Activated naive CD8-positive, alpha-beta T cell (primary cell): ENCODE data around the gene IMMP2L.

Experiments used
- H3K27ac Mint-ChIP-seq: one replicate; pipeline ENCODE4 v1.8.0; 2021; ENCODE audit warnings: mixed read lengths
- H3K27me3 Mint-ChIP-seq: one replicate; pipeline ENCODE4 v1.8.0; 2021; ENCODE audit warnings: mixed read lengths
- H3K36me3 Mint-ChIP-seq: one replicate; pipeline ENCODE4 v1.8.0; 2021; ENCODE audit warnings: mixed read lengths
- H3K4me1 Mint-ChIP-seq: one replicate; pipeline ENCODE4 v1.8.0; 2021; ENCODE audit warnings: low read depth, mixed read lengths
- H3K4me3 Mint-ChIP-seq: one replicate; pipeline ENCODE4 v1.8.0; 2021; ENCODE audit warnings: mild to moderate bottlenecking, mixed read lengths
- H3K9me3 Mint-ChIP-seq: one replicate; pipeline ENCODE4 v1.8.0; 2021; ENCODE audit warnings: low read depth, mixed read lengths

IMMP2L gene

DNA sequence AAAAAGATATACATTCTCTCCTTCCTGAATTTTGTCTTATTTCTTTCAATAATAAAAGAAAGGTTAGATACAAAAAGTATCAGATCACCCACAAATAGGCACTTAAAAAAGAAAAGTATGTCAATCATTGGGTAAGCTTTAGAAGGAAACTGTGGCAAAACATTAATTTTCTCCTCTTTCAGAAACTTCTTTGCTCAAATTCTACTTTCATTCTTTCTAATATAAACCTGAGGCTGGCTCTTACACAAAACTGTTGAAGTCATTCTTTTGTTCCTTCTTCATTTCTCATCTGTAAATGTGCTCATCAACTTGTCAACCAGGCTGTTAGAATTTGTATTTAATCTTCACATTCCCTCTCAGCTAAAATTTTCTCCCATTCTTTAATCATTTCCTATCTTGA, 346.7 kb downstream of the IMMP2L start:
- no peaks in the 10 kb centered on the region for H3K4me1 Mint-ChIP-seq
- H3K27me3 Mint-ChIP-seq, result no peaks in the 10 kb centered on the region
- no peaks in the 10 kb centered on the region for H3K9me3 Mint-ChIP-seq
- H3K36me3 Mint-ChIP-seq, result peaks cover 13% of the 10 kb centered on the region
- H3K27ac Mint-ChIP-seq, result no peak overlapping the region
- no peak overlapping the region for H3K4me3 Mint-ChIP-seq

DNA sequence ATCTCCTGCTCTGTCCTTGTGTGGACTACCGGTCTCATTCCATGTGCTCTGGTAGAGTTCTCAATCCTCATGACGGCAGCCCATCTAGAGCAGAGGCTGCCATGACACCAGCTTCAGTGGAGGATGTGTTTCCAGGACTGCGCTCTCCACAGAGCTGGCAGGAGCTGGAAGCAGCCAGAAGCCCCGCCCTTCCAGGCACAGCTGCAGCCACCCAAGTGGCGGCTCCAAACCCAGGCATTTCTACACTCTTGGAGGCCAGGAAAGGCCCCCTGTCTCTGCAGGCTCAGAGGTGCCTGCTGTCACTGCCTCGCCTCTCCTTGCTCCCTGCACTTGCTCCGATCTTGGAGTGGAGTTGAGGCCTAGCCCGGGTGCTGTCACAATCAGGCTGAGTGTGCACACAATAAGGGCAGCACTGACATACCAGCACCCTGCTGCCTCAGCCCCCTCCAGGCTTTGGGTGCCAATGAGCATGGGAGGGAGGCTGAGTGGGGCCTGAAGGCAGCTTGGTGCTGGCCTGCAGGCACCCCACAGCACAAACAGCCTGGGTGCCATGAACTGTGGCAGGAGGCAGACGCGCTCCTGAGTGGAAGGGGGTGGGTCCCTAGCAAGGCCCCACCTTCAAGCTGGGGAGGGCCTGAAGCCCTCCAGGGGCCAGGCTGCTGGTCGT, 349.3 kb downstream of the IMMP2L start:
- peaks cover 15% of the 10 kb centered on the region for H3K36me3 Mint-ChIP-seq
- no peak overlapping the region for H3K4me3 Mint-ChIP-seq
- no peaks in the 10 kb centered on the region for H3K4me1 Mint-ChIP-seq
- H3K27me3 Mint-ChIP-seq, result no peaks in the 10 kb centered on the region
- no peaks in the 10 kb centered on the region for H3K9me3 Mint-ChIP-seq
- no peak overlapping the region for H3K27ac Mint-ChIP-seq

DNA sequence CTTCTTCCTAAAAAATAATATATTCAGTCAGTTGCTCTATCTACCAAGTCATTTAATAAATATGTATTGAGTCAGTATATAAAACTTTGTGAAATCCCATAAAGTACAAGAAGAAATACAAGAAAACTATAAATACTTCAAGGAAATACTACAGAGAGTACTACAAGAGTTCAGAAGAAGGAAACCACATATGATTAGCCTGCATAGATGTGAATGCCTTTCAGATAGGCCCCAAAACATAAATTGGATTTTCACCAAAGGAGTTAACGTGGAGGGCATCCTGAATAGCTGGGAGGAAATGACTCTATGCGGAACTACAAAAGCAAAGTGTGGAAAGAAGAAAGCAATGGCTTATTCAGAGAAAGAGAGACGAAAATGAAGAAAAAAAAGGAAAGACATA, 351.3 kb downstream of the IMMP2L start:
- Mint-ChIP-seq H3K27me3 (no peaks in the 10 kb centered on the region), H3K4me3 (no peak overlapping the region), H3K27ac (no peak overlapping the region), H3K9me3 (no peaks in the 10 kb centered on the region), H3K4me1 (no peaks in the 10 kb centered on the region), H3K36me3 (peaks cover 15% of the 10 kb centered on the region)

DNA sequence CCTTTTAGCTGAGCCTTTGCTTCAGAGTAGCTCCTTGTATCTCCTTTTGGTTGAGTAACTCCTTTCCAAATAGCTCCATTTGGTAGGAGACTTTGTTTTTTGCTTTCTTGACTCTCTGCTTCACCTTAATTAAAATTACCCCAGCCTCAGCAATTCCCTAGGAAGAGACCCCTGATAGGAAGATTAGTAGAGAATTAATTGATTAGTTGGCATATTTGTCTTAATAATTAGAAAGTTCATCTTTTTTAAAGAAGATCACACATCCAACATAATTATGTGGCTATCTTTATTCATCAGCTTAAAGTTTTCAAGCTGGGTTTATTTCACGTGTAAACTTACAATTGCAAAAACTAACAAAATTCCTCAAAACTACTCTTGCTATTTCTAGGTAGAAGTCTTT, 352.2 kb downstream of the IMMP2L start:
- Mint-ChIP-seq H3K9me3 (no peaks in the 10 kb centered on the region), H3K27ac (no peak overlapping the region), H3K27me3 (no peaks in the 10 kb centered on the region), H3K4me1 (no peaks in the 10 kb centered on the region), H3K4me3 (no peak overlapping the region), H3K36me3 (peaks cover 15% of the 10 kb centered on the region)

DNA sequence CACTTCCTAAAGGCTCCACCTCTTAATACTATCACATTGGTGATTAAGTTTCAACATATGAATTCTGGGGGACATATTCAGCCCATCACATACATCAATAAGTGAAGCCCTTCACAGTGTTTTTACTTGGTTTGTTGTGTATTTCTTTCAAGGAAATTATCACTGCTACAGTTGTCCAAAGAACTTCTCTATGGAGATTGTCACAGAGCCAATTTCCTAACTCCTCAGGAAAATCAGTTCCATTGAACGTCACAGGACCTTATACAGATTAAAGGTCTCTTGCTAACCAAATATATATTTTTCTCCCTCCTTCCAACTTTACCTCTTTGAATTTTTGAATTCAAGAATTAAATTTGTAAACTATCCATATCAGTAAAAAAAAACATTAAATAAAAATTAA, 357.0 kb downstream of the IMMP2L start:
- Mint-ChIP-seq H3K36me3 (peaks cover 19% of the 10 kb centered on the region), H3K27ac (no peak overlapping the region), H3K4me1 (no peaks in the 10 kb centered on the region), H3K27me3 (no peaks in the 10 kb centered on the region), H3K4me3 (no peak overlapping the region), H3K9me3 (peaks cover 15% of the 10 kb centered on the region)

DNA sequence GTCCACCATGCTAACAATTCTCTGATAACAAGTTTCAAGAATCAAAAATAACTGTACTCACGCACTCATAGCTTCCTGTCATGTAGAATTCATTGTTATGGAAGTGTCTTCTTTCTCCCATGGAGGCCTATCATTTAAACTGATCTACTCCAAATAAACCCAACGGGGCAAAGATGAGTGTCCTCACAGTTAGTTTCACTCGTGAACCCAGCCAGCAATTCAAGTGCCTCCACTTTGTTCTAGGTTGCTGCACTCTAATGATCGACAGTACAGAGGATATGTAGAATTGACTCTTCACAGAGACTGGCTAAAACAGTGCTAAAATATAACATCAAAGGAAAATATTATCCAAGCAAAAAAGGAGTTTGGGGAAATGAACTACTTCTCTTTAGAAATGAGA, 360.0 kb downstream of the IMMP2L start:
- Mint-ChIP-seq H3K9me3 (peaks cover 15% of the 10 kb centered on the region), H3K4me3 (no peak overlapping the region), H3K27ac (no peak overlapping the region), H3K36me3 (peaks cover 20% of the 10 kb centered on the region), H3K4me1 (peaks cover 7% of the 10 kb centered on the region), H3K27me3 (no peaks in the 10 kb centered on the region)

DNA sequence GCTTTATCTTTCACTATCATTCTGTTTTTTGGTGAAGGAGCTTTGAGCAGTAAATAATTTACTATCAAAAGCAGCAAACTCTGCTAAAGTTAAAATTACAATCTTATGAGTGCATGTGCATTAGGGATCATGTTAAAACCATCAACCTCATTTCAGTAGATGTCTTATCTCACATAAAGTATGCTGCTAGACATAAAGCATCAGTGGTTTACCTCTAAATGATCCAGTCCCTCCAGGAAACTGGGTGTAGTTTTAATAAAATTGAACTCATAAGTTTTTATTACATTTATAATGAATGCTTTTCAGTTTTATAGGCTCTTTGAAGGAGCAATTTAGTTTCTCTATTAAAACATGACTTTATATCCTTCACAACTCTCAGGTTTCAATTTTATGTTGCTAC, 362.6 kb downstream of the IMMP2L start:
- H3K27me3 Mint-ChIP-seq, result no peaks in the 10 kb centered on the region
- H3K4me3 Mint-ChIP-seq, result no peak overlapping the region
- no peak overlapping the region for H3K27ac Mint-ChIP-seq
- peaks cover 20% of the 10 kb centered on the region for H3K36me3 Mint-ChIP-seq
- H3K4me1 Mint-ChIP-seq, result peaks cover 7% of the 10 kb centered on the region
- H3K9me3 Mint-ChIP-seq, result peaks cover 15% of the 10 kb centered on the region

DNA sequence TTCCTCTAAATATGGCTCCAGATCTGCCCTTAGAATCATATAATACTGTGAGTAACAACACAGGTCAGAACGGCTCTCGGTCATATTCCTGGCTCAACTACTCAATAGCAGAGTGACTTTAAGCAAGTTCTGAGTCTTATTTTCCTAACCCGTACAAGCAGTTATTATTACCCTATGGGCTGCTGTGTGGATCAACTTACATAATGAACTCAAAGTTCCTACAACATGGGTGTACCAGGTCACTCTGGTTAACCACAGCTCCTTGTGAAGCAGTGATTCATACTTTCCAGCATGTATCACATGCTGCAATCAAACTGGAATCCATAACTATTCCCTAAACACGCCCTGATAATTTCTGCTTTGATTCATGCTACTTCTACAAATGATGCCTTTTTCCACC, 364.0 kb downstream of the IMMP2L start:
- Mint-ChIP-seq H3K4me1 (peaks cover 7% of the 10 kb centered on the region), H3K36me3 (peaks cover 18% of the 10 kb centered on the region), H3K4me3 (no peak overlapping the region), H3K27me3 (no peaks in the 10 kb centered on the region), H3K9me3 (peaks cover 10% of the 10 kb centered on the region), H3K27ac (no peak overlapping the region)

DNA sequence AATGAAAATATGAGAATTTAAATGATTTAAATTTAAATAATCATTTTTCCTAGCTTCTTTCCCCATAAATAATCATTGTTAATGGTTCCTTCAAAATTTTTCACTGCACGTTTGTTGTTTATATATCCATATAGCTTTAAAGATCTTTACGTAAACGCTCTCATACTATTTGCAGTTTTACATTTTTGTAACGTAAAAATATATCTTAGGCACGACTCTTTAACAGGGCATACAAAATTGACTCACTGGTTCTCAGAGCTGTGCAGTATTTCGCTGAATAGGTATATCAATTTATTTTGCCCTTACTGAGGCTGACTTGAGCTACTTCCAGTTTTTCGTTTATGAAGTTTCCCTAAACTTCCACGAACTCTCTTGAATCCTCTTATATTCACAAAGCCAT, 365.6 kb downstream of the IMMP2L start:
- no peaks in the 10 kb centered on the region for H3K27me3 Mint-ChIP-seq
- peaks cover 7% of the 10 kb centered on the region for H3K4me1 Mint-ChIP-seq
- H3K9me3 Mint-ChIP-seq, result no peaks in the 10 kb centered on the region
- no peak overlapping the region for H3K27ac Mint-ChIP-seq
- no peak overlapping the region for H3K4me3 Mint-ChIP-seq
- H3K36me3 Mint-ChIP-seq, result peaks cover 9% of the 10 kb centered on the region

DNA sequence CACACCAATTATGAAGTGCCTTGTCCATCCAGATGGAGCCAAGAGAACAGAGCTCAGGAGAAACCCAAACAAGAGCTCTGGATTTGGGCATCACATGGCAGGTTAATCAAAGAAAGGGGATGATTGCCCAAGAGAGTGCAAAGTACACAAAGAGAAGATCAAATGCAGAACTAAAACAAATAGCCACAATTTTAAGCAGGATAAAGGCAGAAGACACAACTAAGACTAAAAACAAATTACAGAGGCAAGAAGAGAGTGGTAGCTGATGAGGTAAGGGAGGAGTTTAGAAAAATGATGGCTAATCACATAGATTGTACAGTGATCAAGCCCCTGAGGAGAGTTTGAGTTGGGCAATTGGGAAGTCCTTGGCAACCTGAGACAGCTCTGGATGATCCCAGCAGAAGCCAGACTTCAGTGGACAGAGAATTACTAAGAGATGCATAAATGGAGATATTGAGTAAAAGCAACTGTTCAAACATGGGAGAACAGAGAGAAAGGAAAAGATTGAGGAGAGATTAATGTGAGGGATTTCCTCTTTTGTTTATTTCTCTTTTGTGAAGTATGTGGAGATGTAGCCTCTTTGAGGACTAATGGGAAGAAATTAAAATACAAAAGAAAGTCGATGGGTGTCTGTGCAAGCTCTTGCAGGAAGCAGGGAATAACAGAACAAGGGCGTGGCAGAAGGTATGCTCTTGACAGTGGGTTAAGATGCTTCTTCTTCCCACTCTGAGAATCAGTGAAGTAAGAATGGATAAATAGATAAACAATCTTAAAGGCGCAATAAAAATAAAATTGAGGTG, 369.5 kb downstream of the IMMP2L start:
- Mint-ChIP-seq H3K27ac (no peak overlapping the region), H3K9me3 (peaks cover 7% of the 10 kb centered on the region), H3K27me3 (no peaks in the 10 kb centered on the region), H3K4me1 (no peaks in the 10 kb centered on the region), H3K4me3 (no peak overlapping the region), H3K36me3 (peaks cover 3% of the 10 kb centered on the region)

DNA sequence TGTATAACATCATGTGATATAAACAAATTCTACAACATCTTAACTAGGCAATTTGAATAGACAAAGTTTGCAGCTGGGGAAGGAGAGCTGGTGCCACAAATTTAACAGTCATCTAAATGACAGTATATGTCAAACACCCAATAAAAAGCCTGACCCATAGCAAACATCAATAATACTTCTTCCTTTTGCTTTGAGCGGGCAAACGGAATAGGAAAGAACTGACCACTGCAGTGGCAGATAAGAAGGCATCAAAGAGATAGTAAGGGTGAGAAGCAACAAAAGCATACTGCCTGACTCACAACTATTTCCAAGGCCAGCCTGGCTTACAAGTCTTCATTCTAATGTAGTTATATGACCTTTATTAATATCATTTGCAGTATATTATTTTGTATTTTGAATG, 371.5 kb downstream of the IMMP2L start:
- H3K9me3 Mint-ChIP-seq, result peaks cover 7% of the 10 kb centered on the region
- H3K4me1 Mint-ChIP-seq, result no peaks in the 10 kb centered on the region
- H3K27ac Mint-ChIP-seq, result no peak overlapping the region
- H3K36me3 Mint-ChIP-seq, result peaks cover 3% of the 10 kb centered on the region
- H3K27me3 Mint-ChIP-seq, result no peaks in the 10 kb centered on the region
- no peak overlapping the region for H3K4me3 Mint-ChIP-seq

DNA sequence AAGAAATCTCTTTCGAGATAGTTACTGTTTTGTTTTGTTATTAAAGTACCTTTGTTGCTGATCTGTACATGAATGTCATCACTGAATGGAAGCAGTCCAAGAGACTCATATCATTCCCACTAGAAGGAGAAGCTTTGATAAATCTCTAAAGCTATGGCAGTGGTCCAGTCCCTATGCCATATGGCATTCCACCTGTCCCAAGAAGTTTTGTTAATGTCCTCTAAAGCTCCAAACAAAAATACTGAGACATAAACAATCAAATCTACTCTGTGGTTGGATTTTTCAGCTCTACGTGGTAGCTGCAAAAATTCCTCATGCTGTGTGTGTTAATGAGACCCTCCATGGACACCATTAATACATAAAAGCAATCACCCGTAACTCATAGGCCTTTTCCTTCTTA, 377.3 kb downstream of the IMMP2L start:
- no peaks in the 10 kb centered on the region for H3K27me3 Mint-ChIP-seq
- H3K27ac Mint-ChIP-seq, result no peak overlapping the region
- no peak overlapping the region for H3K4me3 Mint-ChIP-seq
- no peaks in the 10 kb centered on the region for H3K4me1 Mint-ChIP-seq
- peaks cover 7% of the 10 kb centered on the region for H3K36me3 Mint-ChIP-seq
- H3K9me3 Mint-ChIP-seq, result peaks cover 7% of the 10 kb centered on the region

DNA sequence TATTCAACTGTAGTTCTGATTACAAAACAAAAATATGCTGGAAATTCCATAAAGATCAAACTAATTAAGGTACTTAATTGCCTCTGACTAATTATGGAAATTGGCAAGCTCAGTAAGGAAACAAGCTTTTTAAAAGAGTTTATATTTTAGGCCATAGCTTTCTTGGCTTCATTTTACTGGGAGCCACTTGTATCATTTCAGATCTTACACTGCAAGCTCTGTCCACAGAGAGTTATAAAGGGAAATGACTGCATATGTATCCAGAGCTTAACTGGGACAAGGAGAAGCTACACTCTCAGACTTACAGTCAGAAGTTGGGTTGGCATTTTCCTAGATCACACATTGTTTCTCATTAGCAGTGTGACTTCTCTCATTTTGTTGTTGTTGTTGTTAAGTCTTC, 379.0 kb downstream of the IMMP2L start:
- Mint-ChIP-seq H3K4me3 (no peak overlapping the region), H3K27me3 (no peaks in the 10 kb centered on the region), H3K36me3 (peaks cover 4% of the 10 kb centered on the region), H3K27ac (no peak overlapping the region), H3K4me1 (no peaks in the 10 kb centered on the region), H3K9me3 (no peaks in the 10 kb centered on the region)

DNA sequence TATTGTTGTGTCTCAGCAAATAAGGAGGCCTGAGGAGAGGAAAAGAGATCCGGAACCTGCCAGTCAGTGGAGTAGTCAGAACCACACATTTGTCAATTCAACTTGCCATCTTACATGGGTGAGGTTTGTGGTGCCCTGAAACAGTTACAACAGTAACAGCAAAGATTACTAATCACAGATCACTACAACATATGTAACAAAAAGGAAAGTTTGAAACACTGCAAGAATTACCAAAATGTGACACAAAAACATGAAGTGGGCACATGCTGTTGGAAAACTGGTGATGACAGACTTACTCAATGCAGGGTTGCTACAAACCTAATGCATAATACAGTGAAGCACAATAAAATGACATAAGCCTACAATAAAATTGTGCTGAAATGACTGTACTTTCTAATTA, 382.0 kb downstream of the IMMP2L start:
- Mint-ChIP-seq H3K4me3 (no peak overlapping the region), H3K27ac (no peak overlapping the region), H3K4me1 (peaks cover 10% of the 10 kb centered on the region), H3K9me3 (no peaks in the 10 kb centered on the region), H3K27me3 (no peaks in the 10 kb centered on the region), H3K36me3 (peaks cover 6% of the 10 kb centered on the region)

DNA sequence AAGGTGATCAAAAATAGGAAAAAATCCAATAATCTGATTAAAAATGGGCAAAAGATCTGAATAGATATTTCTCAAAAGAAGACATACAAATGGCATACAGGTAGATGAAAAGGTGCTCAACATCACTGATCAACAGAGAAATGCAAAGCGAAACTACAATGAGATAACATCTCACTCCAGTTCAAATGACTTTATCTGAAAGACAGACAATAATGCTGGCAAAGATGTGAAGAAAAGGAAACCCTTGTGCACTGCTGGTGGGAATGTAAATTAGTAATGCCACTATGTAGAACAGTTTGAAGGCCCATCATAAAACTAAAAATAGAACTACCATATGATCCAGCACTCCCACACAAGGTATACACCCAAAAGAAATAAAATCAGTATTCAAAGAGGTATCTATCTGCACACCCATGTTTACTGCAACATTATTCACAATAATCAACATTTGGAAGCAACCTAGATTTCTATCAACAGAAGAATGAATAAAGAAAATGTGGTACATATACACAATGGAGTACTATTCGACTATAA, 386.3 kb downstream of the IMMP2L start:
- Mint-ChIP-seq H3K27me3 (no peaks in the 10 kb centered on the region), H3K27ac (no peak overlapping the region)

More for the DNA sequence above, 386.3 kb downstream of the IMMP2L start:
- Mint-ChIP-seq H3K4me3 (no peak overlapping the region), H3K4me1 (peaks cover 10% of the 10 kb centered on the region), H3K36me3 (peaks cover 4% of the 10 kb centered on the region), H3K9me3 (no peaks in the 10 kb centered on the region)
